ENCODE measurements around the gene KRT86.

DNA sequence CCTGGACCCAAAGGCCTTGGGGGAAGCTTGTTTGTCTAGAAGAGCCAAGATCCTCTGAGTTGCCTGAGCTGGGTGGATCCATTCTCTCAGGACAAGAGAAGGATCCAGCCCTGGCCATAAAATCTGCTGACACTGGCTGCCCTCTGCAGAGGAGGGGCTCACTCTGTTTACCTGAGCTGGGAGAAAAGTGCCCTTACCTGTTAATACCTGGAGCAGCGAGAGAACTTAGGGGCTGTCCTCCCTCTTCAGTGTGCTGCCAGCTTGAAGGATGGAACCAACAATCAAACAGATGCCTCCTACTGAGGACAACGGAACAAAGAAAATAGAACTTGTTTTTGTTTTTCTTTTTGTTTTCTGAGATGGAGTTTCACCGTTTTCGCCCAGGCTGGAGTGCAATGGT lies 48.7 kb upstream of the KRT86 start:
- TF ChIP-seq, protein P1, sequence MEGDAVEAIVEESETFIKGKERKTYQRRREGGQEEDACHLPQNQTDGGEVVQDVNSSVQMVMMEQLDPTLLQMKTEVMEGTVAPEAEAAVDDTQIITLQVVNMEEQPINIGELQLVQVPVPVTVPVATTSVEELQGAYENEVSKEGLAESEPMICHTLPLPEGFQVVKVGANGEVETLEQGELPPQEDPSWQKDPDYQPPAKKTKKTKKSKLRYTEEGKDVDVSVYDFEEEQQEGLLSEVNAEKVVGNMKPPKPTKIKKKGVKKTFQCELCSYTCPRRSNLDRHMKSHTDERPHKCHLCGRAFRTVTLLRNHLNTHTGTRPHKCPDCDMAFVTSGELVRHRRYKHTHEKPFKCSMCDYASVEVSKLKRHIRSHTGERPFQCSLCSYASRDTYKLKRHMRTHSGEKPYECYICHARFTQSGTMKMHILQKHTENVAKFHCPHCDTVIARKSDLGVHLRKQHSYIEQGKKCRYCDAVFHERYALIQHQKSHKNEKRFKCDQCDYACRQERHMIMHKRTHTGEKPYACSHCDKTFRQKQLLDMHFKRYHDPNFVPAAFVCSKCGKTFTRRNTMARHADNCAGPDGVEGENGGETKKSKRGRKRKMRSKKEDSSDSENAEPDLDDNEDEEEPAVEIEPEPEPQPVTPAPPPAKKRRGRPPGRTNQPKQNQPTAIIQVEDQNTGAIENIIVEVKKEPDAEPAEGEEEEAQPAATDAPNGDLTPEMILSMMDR (IDR thresholded peaks at IDR 0.05; ENCODE audit: low read depth, low read length) = no peak
- TF ChIP-seq, protein P2, sequence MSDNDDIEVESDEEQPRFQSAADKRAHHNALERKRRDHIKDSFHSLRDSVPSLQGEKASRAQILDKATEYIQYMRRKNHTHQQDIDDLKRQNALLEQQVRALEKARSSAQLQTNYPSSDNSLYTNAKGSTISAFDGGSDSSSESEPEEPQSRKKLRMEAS (IDR thresholded peaks at IDR 0.05; ENCODE audit: low read depth, low read length) = no peak

Measured in NB4 (cell line).